SK-N-SH treated with all-trans-retinoic acid at 6 μM for 48 hours (cell line): ENCODE measurements around the gene ALX3.

ENCODE experiments used
- ATAC-seq: fragments of 200-7000 bp; cut with Tn5 transposase; 3 replicates; pipeline ENCODE4 v1.9.1; 2020; ENCODE audit warnings: mild to moderate bottlenecking, moderate library complexity
- ARNTL ChIP-seq: fragments of 450-650 bp; formaldehyde crosslinking; IDR thresholded peaks from 2 replicates; pipeline ENCODE4 v1.5.0; 2020; ENCODE audit warnings: low read depth, mild to moderate bottlenecking, moderate library complexity, borderline replicate concordance
- ESRRG ChIP-seq: fragments of 250-450 bp; sonication (Bioruptor Pico); IDR thresholded peaks from 2 replicates; pipeline ENCODE4 v1.6.1; 2021; ENCODE audit warnings: mild to moderate bottlenecking
- GLIS3 ChIP-seq: fragments of 250-450 bp; sonication (Bioruptor Pico); IDR thresholded peaks from 2 replicates; pipeline ENCODE4 v1.5.0; 2020; ENCODE audit warnings: mild to moderate bottlenecking, moderate library complexity
- OSR1 ChIP-seq: fragments of 250-450 bp; sonication (Bioruptor Pico); IDR thresholded peaks from 2 replicates; pipeline ENCODE4 v1.8.0; 2022; ENCODE audit warnings: moderate library complexity, mild to moderate bottlenecking, inconsistent platforms
- PATZ1 ChIP-seq: fragments of 250-450 bp; sonication (Bioruptor Pico); IDR thresholded peaks from 2 replicates; pipeline ENCODE4 v1.8.0; 2020; ENCODE audit warnings: mild to moderate bottlenecking, moderate library complexity, borderline replicate concordance
- PPARA ChIP-seq: fragments of 250-450 bp; sonication (Bioruptor Pico); IDR thresholded peaks from 2 replicates; pipeline ENCODE4 v1.5.0; 2020; ENCODE audit warnings: mild to moderate bottlenecking, borderline replicate concordance
- RARB ChIP-seq: fragments of 250-450 bp; sonication (Bioruptor Pico); IDR thresholded peaks from 2 replicates; pipeline ENCODE4 v1.8.0; 2021; ENCODE audit warnings: mild to moderate bottlenecking, moderate library complexity
- SNAI2 ChIP-seq: fragments of 250-450 bp; sonication (Bioruptor Pico); IDR thresholded peaks from 2 replicates; pipeline ENCODE4 v1.5.0; 2020; ENCODE audit warnings: mild to moderate bottlenecking, moderate library complexity
- ZFP30 ChIP-seq: fragments of 450-650 bp; formaldehyde crosslinking; IDR thresholded peaks from 2 replicates; pipeline ENCODE4 v1.5.0; 2022; ENCODE audit warnings: mild to moderate bottlenecking, moderate library complexity
- ZNF565 ChIP-seq: fragments of 450-650 bp; formaldehyde crosslinking; conservative IDR thresholded peaks from 2 replicates; pipeline ENCODE4 v1.5.0; 2020; ENCODE audit warnings: low read depth, mild to moderate bottlenecking, moderate library complexity
- TF ChIP-seq, protein P1 (sequence below): fragments of 250-450 bp; sonication (Bioruptor Pico); IDR thresholded peaks from 2 replicates; pipeline ENCODE4 v1.5.1; 2020; ENCODE audit warnings: low read depth, mild to moderate bottlenecking, moderate library complexity

The ALX3 gene

DNA sequence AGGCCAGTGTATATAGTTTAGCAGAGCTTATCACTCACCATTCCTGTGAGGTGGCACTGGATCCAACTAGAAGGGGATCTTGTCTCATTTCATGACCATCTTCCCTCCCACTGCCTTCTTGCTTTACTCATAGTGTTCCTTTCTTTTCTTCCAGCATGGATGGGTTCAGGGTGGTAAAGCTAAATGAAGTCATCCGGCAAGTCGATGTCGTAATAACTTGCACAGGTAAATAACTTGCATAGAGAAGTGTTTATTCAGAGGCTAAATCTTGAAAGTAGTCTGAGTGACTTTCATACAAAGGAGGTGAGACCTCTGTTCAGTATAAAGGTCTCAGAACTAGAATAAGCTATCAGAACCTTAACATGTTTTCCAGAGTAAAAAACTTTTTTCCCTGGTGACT, 52.7 kb downstream of the ALX3 start (continued):
- TF ChIP-seq, protein P1, sequence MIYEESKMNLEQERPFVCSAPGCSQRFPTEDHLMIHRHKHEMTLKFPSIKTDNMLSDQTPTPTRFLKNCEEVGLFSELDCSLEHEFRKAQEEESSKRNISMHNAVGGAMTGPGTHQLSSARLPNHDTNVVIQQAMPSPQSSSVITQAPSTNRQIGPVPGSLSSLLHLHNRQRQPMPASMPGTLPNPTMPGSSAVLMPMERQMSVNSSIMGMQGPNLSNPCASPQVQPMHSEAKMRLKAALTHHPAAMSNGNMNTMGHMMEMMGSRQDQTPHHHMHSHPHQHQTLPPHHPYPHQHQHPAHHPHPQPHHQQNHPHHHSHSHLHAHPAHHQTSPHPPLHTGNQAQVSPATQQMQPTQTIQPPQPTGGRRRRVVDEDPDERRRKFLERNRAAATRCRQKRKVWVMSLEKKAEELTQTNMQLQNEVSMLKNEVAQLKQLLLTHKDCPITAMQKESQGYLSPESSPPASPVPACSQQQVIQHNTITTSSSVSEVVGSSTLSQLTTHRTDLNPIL (CRISPR knock-in tag) = no peak
- no peak for TF ChIP-seq OSR1 (CRISPR knock-in tag)

DNA sequence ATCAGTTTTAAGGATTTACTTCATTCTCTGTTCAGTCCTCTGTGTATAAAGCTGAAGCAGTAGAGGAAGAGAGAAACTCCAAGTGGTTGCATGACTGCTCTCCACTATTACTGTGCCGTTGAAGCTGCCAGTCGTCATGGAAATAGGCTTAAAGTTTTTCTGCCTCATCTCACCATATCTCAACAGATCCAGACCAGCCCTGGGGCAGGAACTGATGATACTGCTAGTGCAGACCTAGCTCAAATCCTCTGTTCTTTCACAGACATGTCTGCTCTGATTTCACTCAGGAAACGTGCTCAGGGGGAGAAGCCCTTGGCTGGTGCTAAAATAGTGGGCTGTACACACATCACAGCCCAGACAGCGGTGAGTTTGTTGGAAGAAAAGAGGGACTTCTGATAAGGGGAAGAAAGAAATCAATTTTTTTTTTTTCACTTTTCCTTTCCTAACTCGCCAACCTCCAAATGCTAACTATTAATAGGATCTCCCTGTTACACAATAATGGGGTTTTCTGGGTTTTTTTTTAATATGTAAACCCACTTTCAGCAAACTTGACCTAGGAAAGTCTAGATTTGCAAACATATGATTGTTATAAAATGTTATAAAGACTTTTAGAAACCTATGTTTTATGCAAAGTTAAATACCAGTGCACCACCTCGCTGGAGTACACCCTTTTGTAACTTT, 58.2 kb downstream of the ALX3 start:
- TF ChIP-seq ESRRG (CRISPR knock-in tag) = no peak
- TF ChIP-seq PATZ1 (CRISPR knock-in tag) = no peak
- no peak for TF ChIP-seq GLIS3 (CRISPR knock-in tag)
- TF ChIP-seq ARNTL (CRISPR knock-in tag) = no peak
- no peak for TF ChIP-seq ZNF565 (CRISPR knock-in tag)
- TF ChIP-seq ZFP30 (CRISPR knock-in tag) = no peak
- TF ChIP-seq RARB (CRISPR knock-in tag) = no peak
- peak; percentile 34; the same call in 1 of the 3 replicates for ATAC-seq

GRCh38 chr1:110011527-110012041, 58.9 kb downstream of the ALX3 start:
- TF ChIP-seq PATZ1 (CRISPR knock-in tag) = no peak
- TF ChIP-seq SNAI2 (CRISPR knock-in tag) = no peak
- TF ChIP-seq PPARA (CRISPR knock-in tag) = no peak
- ATAC-seq = peak; percentile 96
